Activated naive CD8-positive, alpha-beta T cell treated with anti-CD3 and anti-CD28 coated beads, Interleukin-2, amount 50 U/mL, for 24 hours (primary cell): ENCODE data around the gene CRLF3.
"Not testable (repeated sequence)": the region's sequence is repeated elsewhere in the genome, so short reads cannot be mapped to it uniquely, and the experiment has no call there.

ENCODE experiments used
- ATAC-seq: fragments of 150-1000 bp; cut with Tn5 transposase; one replicate; pipeline ENCODE4 v1.10.0; 2021
- DNase-seq: peaks from one replicate; pipeline ENCODE4 v3.0.0; 2021
- H3K27ac Mint-ChIP-seq: one replicate; pipeline ENCODE4 v1.8.0; 2021; ENCODE audit warnings: mild to moderate bottlenecking, mixed read lengths
- H3K27me3 Mint-ChIP-seq: one replicate; pipeline ENCODE4 v1.8.0; 2021; ENCODE audit warnings: mixed read lengths
- H3K36me3 Mint-ChIP-seq: one replicate; pipeline ENCODE4 v1.8.0; 2021; ENCODE audit warnings: low read depth, mixed read lengths
- H3K4me1 Mint-ChIP-seq: one replicate; pipeline ENCODE4 v1.8.0; 2021; ENCODE audit warnings: mixed read lengths
- H3K4me3 Mint-ChIP-seq: one replicate; pipeline ENCODE4 v1.8.0; 2021; ENCODE audit warnings: mild to moderate bottlenecking, moderate library complexity, mixed read lengths
- H3K9me3 Mint-ChIP-seq: one replicate; pipeline ENCODE4 v1.8.0; 2021; ENCODE audit warnings: mixed read lengths

The CRLF3 gene

DNA sequence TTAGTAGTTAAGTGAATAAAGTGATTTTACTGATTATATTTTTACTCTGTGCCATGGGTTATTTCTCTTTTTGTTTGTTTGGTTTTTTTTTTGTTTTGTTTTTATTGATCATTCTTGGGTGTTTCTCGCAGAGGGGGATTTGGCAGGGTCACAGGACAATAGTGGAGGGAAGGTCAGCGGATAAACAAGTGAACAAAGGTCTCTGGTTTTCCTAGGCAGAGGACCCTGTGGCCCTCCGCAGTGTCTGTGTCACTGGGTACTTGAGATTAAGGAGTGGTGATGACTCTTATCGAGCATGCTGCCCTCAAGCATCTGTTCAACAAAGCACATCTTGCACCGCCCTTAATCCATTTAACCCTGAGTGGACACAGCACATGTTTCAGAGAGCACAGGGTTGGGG, 88.8 kb downstream of the CRLF3 start:
- H3K9me3 Mint-ChIP-seq, H3K4me3 Mint-ChIP-seq, H3K27ac Mint-ChIP-seq, H3K27me3 Mint-ChIP-seq, DNase-seq, ATAC-seq: not testable (repeated sequence)
- peaks cover 32% of the 10 kb centered on the region for H3K4me1 Mint-ChIP-seq
- H3K36me3 Mint-ChIP-seq = peaks cover 44% of the 10 kb centered on the region

DNA sequence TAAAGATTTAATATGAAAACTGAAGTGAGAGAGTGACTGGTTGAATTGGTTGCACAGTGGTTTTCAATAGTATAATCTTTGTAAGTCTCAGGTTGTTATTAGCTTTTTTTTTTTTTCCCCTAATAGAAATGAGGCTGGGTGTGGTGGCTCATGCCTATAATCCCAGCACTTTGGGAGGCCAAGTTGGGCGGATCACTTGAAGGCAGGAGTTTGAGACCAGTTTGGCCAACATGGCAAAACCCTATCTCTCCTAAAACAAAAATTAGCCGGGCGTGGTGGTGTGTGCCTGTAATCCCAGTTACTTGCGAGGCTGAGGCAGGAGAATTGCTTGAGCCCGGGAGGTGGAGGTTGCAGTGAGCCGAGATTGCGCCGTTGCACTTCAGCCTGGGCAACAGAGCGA, 89.3 kb downstream of the CRLF3 start:
- Mint-ChIP-seq H3K4me1 (peaks cover 36% of the 10 kb centered on the region), H3K36me3 (peaks cover 41% of the 10 kb centered on the region)
- H3K27me3 Mint-ChIP-seq, H3K4me3 Mint-ChIP-seq, H3K27ac Mint-ChIP-seq, H3K9me3 Mint-ChIP-seq, DNase-seq, ATAC-seq: not testable (repeated sequence)

DNA sequence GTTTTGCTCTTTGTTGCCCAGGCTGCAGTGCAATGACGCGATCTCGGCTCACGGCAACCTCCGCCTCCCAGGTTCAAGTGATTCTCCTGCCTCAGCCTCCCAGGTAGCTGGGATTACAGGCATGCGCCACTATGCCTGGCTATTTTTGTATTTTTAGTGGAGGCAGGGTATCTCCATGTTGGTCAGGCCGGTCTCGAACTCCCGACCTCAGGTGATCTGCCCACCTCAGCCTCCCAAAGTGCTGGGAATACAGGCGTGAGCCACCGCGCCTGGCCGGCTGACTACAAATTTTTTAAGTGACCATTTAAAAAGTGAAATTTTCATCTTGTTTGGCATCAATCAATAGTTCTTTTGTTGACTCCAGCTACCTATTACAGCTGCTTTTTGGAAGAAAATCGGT, 90.3 kb downstream of the CRLF3 start:
- H3K27ac Mint-ChIP-seq, H3K9me3 Mint-ChIP-seq, H3K27me3 Mint-ChIP-seq, DNase-seq, ATAC-seq: not testable (repeated sequence)
- Mint-ChIP-seq H3K4me1 (peaks cover 46% of the 10 kb centered on the region), H3K4me3 (peak overlapping the region; percentile 58), H3K36me3 (peaks cover 37% of the 10 kb centered on the region)
